Kidney glomerular epithelial cell (primary cell): ENCODE measurements around the gene CCDC92.
"Not testable (repeated sequence)": the region's sequence is repeated elsewhere in the genome, so short reads cannot be mapped to it uniquely, and the experiment has no call there.

Source experiments
- DNase-seq: peaks from one replicate; lab custom pipeline; 2025; lab: John Stamatoyannopoulos, UW

The CCDC92 gene

GRCh38 chr12:123949770-123950165 lies 22.9 kb downstream of the CCDC92 start:
- DNase-seq: no peak

GRCh38 chr12:123948796-123949769 lies 23.5 kb downstream of the CCDC92 start:
- no peak for DNase-seq

GRCh38 chr12:123948401-123948795 lies 24.2 kb downstream of the CCDC92 start:
- DNase-seq: no peak

GRCh38 chr12:123947531-123947930 lies 25.1 kb downstream of the CCDC92 start:
- DNase-seq: not testable (repeated sequence)

GRCh38 chr12:123946516-123947505 lies 25.8 kb downstream of the CCDC92 start:
- not testable (repeated sequence) for DNase-seq

- DNase-seq: no peak
Measured at GRCh38 chr12:123946152-123946515, 26.5 kb downstream of the CCDC92 start.

GRCh38 chr12:123945287-123946151 lies 27.1 kb downstream of the CCDC92 start:
- no peak for DNase-seq

DNA sequence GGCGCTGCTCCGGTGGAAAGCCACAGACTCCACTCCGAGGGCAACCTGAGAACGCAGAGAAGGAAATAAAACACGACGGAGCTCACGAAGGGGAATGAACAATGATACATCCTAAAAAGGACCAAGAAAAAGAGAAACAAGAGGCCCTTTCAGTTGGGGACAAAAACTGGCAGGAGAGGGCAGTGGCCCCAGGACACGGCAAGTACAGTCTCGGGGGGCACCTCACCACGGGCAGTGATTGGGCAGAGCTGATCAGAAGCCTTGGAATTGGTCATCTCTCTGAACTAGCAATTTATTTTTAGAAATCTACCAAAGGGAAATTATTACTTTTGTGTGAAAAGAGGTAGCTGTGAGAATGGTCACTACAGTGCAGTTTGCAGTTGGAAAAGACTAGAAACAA lies 27.9 kb downstream of the CCDC92 start:
- DNase-seq: no peak

- DNase-seq: no peak
Measured at GRCh38 chr12:123943816-123944215, 28.8 kb downstream of the CCDC92 start.

DNA sequence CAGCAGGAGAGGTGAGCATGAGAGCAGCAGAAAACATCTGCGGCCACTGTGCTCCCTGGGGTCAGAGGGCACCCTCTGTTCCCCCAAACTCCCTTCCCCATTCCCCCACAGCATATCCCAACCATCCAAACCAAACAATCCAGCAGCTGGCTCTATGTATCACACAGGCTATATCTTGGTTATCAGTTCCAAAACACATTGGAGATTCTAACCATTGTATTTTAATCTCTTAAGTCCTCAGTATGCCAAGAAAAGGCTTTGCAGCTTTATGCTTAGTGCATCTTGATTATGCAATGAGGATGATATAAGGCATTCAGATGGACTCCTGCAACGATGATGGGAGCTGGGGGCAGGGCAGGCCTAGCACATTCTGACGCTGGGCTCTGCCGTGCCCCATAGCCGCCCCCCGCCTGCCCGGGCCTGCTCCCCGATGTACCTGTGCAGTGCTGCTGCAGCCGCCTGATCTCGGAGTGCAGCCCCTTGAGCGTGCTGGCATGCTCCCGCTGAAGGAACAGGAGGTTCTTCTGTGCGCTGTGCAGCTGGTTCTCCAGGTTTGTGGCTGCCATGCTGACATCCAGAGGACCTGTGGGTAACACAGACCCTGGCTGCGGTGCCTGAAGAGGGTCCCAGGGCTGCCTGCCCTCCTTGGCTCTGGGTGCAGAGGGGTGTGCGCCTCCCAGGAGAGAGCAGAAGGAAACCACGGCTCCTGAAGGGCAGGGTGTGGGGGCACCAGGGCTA lies 29.6 kb downstream of the CCDC92 start:
- no peak for DNase-seq

- peak; percentile 63 for DNase-seq
Measured at GRCh38 chr12:123942238-123942653, 30.4 kb downstream of the CCDC92 start.

- DNase-seq: no peak
Measured at GRCh38 chr12:123941624-123942237, 30.9 kb downstream of the CCDC92 start.

DNA sequence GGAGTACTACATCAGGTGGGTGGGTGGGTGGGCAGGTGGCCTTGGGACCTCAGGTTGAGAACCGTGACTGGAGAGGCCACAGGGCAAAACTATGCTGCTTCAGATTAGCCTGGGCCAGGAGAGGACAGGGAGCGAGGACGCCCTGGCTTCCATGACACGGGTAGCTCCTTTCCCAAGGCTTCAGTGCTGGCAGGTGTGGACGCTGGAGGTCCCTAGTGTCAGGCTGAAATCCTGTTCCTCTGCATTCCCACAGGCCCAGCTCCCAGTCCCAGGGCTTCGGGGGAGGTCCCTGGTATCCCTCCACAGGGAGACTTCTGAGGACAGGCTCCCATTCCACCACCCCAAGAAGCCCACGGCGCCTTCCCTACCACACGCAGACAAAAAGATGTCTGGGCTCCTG lies 31.6 kb downstream of the CCDC92 start:
- DNase-seq: no peak

GRCh38 chr12:123940627-123940966 lies 32.0 kb downstream of the CCDC92 start:
- no peak for DNase-seq

DNA sequence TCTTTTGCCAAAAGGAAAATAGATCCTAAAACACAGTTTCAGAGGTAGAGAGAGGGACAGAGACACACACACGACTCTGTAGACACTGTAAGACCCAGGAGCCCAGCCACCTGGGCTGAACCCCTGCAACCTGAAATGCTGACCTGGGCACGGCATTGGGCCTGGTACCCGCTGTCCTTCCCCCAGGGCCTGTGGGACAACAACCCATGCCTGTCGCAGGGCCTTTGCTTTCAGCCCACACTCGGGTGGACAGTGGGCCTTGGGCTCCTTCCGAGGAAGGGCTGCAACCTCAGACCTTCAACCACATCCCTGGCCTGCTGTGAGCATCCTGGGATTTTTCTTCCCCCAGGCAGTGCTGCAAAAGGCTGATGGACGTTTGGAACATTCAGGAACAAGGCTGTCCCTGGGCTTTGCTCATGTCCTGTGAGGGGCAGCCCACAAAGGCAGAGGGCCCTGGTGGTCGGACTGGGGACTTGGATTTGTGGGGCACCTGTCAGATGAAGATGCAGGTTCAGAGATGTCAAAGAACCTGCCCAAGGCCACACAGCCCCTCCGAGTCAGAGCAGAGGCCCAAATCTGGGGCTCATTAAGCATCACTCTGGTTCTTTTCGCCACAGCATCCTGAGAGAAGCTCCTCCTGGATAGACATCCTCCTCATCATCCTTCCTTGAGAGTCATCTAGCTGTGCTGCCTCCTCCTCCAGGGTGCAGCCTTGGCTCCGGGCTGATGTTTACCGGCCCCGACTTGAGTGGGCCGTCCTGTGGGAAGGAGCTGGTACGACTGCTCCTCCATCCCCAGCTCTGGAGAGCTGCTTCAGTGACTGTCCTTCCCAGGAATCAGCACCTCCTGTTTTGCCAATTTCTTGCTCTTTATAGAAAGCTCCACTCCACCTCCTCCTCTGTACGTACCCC lies 32.7 kb downstream of the CCDC92 start:
- no peak for DNase-seq

- no peak for DNase-seq
Measured at GRCh38 chr12:123938679-123939480, 33.8 kb downstream of the CCDC92 start.

- DNase-seq: peak; percentile 32
Measured at GRCh38 chr12:123937707-123938591, 34.7 kb downstream of the CCDC92 start.
